Vagina (tissue), 2 donors: Measurements from ENCODE around the gene ADGRV1. TPM values are rescaled to one million over a fixed set of nuclear protein-coding genes. Genes with fewer than 3 reads are reported as not detected.
A peak's percentile ranks its signal among the peaks of the same experiment; 100 is the strongest.
"Not testable (repeated sequence)": the region's sequence is repeated elsewhere in the genome, so short reads cannot be mapped to it uniquely, and the experiment has no call there.

Source experiments
- DNase-seq, 2 donors: peaks; one replicate each; pipeline ENCODE4 v3.0.0-alpha.2; 2017; ENCODE audit errors: extremely low spot score in 2 of 2
- H3K27ac ChIP-seq: fragments of 200-600 bp; sonication (generic); one replicate; pipeline ENCODE4 v1.5.1; 2019
- H3K27me3 ChIP-seq: fragments of 200-600 bp; sonication (generic); one replicate; pipeline ENCODE4 v1.5.1; 2019
- H3K36me3 ChIP-seq, 2 donors: fragments of 200-600 bp; sonication (generic); one replicate each; pipeline ENCODE4 v1.5.1; 2017 to 2019
- H3K4me1 ChIP-seq: fragments of 200-600 bp; sonication (generic); one replicate; pipeline ENCODE4 v1.5.1; 2019
- H3K4me3 ChIP-seq, 2 donors: fragments of 200-600 bp; sonication (generic); 1 replicate in 1 of 2; 2 replicates in 1 of 2; pipeline ENCODE4 v1.5.1; 2016 to 2019
- H3K9me3 ChIP-seq: fragments of 200-600 bp; sonication (generic); one replicate; pipeline ENCODE4 v1.5.1; 2019
- POLR2A ChIP-seq, 2 donors: fragments of 450-650 bp; IDR thresholded peaks; one replicate each; pipeline ENCODE4 v1.6.1; 2017; ENCODE audit warnings: antibody characterized with exemption in 2 of 2, mild to moderate bottlenecking in 2 of 2, moderate library complexity in 2 of 2
- POLR2AphosphoS5 ChIP-seq, 2 donors: sonication (generic); formaldehyde crosslinking; IDR thresholded peaks; one replicate each; pipeline ENCODE4 v1.9.0; 2017; ENCODE audit warnings: antibody characterized with exemption in 2 of 2, mild to moderate bottlenecking in 2 of 2, low read depth in 1 of 2; ENCODE audit not compliant: insufficient read depth in 1 of 2
- intact Hi-C: fragments of 100-400 bp; cut with DNase I; formaldehyde crosslinking; loops from one replicate; pipeline ENCODE4 v1.15.1; 2023
- total RNA-seq: library from RNA; depleted of rRNA; stranded (reverse); fragments of >200 nt; gene quantifications from one replicate; pipeline ENCODE4 v1.2.3, GENCODE V29; 2016
- TF ChIP-seq, protein P1 (sequence below), 3 experiments: fragments of 450-650 bp in 2 of 3; fragments of 200-600 bp in 1 of 3; sonication (generic) in 1 of 3; IDR thresholded peaks; one replicate each; pipeline ENCODE4 v1.5.1; 2017 to 2019; ENCODE audit warnings: antibody characterized with exemption in 3 of 3, mild to moderate bottlenecking in 2 of 3, moderate library complexity in 2 of 3

The ADGRV1 gene
- total RNA-seq, 1 donor from 2014 or later, result 10.6 TPM

DNA sequence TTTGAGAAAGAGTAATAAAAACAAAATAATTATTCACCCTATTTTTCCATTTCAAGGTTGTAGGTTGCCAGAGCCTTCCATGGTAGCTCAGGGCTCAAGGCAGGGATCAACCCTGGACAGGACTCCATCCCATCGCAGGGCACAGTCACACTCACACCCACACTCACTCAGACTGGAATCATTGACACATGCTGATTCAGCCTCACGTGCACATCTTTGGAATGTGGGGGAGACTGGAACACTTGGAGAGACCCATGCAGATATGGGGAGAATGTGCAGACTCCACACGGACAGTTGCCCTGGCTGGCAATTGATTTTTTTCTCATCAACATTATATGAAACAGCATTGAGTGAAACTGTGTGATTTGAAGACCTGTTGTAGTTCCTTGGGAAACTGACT, 234.1 kb downstream of the ADGRV1 start:
- no peaks in the 10 kb centered on the region for H3K4me1 ChIP-seq
- TF ChIP-seq POLR2AphosphoS5 (IDR thresholded peaks at IDR 0.05; ENCODE audit: insufficient read depth in 1 of 2, low read depth in 1 of 2) (no peak), POLR2A (IDR thresholded peaks at IDR 0.05) (no peak)
- TF ChIP-seq, protein P1, sequence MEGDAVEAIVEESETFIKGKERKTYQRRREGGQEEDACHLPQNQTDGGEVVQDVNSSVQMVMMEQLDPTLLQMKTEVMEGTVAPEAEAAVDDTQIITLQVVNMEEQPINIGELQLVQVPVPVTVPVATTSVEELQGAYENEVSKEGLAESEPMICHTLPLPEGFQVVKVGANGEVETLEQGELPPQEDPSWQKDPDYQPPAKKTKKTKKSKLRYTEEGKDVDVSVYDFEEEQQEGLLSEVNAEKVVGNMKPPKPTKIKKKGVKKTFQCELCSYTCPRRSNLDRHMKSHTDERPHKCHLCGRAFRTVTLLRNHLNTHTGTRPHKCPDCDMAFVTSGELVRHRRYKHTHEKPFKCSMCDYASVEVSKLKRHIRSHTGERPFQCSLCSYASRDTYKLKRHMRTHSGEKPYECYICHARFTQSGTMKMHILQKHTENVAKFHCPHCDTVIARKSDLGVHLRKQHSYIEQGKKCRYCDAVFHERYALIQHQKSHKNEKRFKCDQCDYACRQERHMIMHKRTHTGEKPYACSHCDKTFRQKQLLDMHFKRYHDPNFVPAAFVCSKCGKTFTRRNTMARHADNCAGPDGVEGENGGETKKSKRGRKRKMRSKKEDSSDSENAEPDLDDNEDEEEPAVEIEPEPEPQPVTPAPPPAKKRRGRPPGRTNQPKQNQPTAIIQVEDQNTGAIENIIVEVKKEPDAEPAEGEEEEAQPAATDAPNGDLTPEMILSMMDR (IDR thresholded peaks at IDR 0.05), result no peak
- no peaks in the 10 kb centered on the region for H3K27me3 ChIP-seq
- no peak for DNase-seq
- intact Hi-C loops, result no loop called here
- no peak overlapping the region for H3K27ac ChIP-seq
- no peaks in the 10 kb centered on the region for H3K36me3 ChIP-seq
- H3K9me3 ChIP-seq, result no peaks in the 10 kb centered on the region
- no peak overlapping the region for H3K4me3 ChIP-seq

DNA sequence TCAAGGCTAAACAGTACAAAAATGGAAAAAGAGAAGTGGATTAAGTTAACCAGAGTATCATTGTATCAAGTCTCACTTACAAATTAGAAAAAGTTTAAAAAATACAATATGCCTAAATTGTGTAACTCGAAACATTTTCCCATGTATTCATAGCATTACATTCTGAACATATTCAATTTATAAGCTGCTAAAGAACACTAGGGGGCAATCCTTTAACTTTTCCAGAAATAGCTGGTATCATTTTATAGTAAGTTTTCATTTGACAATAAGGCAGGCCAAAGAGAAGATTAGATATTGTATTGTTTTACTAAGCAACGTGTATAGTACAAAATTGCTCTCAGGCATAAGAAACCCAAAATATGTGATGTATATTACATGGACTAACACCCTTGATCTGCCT, 234.6 kb downstream of the ADGRV1 start:
- no peak overlapping the region for H3K4me3 ChIP-seq
- intact Hi-C loops, result no loop called here
- no peaks in the 10 kb centered on the region for H3K36me3 ChIP-seq
- no peaks in the 10 kb centered on the region for H3K9me3 ChIP-seq
- no peaks in the 10 kb centered on the region for H3K27me3 ChIP-seq
- H3K4me1 ChIP-seq, result no peaks in the 10 kb centered on the region
- DNase-seq, result no peak
- no peak overlapping the region for H3K27ac ChIP-seq
- TF ChIP-seq, protein P1 (IDR thresholded peaks at IDR 0.05), result no peak
- TF ChIP-seq POLR2AphosphoS5 (IDR thresholded peaks at IDR 0.05; ENCODE audit: insufficient read depth in 1 of 2, low read depth in 1 of 2), result no peak
- no peak for TF ChIP-seq POLR2A (IDR thresholded peaks at IDR 0.05)

DNA sequence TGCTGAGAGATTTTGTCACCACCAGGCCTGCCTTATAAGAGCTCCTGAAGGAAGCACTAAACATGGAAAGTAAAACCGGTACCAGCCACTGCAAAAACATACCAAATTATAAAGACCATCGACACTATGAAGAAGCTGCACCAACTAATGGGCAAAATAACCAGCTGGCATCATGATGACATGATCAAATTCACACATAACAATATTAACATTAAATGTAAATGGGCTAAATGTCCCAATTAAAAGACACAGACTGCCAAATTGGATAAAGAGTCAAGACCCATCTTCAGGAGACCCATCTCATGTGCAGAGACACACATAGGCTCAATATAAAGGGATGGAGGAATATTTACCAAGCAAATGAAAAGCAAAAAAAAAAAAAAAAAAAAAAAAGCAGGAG, 238.3 kb downstream of the ADGRV1 start:
- H3K36me3 ChIP-seq, H3K27ac ChIP-seq, H3K4me1 ChIP-seq, H3K4me3 ChIP-seq, H3K27me3 ChIP-seq, H3K9me3 ChIP-seq, DNase-seq, intact Hi-C loops: not testable (repeated sequence)

DNA sequence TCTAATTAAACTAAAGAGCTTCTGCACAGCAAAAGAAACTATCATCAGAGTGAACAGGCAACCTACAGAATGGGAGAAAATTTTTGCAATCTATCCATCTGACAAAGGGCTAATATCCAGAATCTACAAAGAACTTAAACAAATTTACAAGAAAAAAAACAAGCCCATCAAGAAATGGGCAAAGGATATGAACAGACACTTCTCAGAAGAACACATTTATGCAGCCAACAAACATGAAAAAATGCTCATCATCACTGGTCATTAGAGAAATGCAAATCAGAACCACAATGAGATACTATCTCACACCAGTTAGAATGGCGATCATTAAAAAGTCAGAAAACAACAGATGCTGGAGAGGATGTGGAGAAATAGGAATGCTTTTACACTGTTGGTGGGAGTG, 241.5 kb downstream of the ADGRV1 start:
- H3K4me3 ChIP-seq, H3K27me3 ChIP-seq, H3K27ac ChIP-seq, H3K4me1 ChIP-seq, H3K9me3 ChIP-seq, H3K36me3 ChIP-seq, intact Hi-C loops, DNase-seq: not testable (repeated sequence)

DNA sequence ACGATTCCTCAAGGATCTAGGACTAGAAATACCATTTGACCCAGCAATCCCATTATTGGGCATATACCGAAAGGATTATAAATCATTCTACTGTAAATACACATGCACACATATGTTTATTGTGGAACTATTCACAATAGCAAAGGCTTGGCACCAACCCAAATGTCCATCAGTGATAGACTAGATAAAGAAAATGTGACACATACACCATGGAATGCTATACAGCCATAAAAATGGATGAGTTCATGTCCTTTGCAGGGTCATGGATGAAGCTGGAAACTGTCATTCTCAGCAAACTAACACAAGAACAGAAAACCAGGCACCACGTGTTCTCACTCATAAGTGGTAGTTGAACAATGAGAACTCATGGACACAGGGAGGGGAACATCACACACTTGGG, 241.9 kb downstream of the ADGRV1 start:
- DNase-seq, H3K9me3 ChIP-seq, intact Hi-C loops, H3K4me3 ChIP-seq, H3K36me3 ChIP-seq, H3K27me3 ChIP-seq, H3K4me1 ChIP-seq, H3K27ac ChIP-seq: not testable (repeated sequence)

DNA sequence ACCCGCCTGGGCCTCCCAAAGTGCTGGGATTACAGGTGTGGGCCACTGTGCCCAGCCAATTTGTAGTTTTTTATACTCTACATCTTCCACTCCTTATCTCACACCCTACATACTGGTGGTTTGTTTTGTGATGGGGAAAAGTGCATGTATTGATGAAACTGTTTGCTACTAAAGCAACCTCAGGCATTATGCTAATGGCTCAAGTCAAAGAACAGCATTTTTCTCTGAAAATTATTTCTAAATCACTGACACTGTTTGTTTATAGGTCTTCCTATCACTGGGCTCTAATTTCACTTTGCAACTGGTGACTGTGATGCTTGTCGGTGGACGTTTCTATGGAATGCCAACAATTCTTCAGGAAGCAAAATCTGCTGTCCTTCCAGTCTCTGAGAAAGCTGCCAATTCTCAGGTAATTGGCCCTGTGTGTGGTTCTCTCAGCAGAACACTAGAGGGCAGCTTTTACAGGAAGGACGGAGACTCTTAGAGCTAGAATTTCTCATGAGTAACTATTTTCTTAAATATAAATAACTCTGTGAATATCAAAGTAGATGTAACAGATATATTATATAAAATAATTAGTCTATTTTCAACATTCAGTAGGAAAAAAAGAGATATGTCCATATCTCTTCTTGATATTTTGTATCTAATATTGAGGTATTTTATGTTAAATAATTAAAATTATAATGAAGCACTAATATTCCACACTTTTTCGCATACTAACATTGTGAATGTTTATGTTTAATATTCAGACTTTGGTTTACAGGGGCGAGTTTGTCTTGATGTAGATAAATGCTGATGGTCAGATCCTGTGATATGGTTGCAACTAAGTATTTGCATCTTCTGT, 244.1 kb downstream of the ADGRV1 start:
- H3K4me1 ChIP-seq, result no peaks in the 10 kb centered on the region
- no peaks in the 10 kb centered on the region for H3K9me3 ChIP-seq
- intact Hi-C loops, result no loop called here
- H3K4me3 ChIP-seq, result no peak overlapping the region
- no peak for DNase-seq
- no peak for TF ChIP-seq POLR2AphosphoS5 (IDR thresholded peaks at IDR 0.05; ENCODE audit: insufficient read depth in 1 of 2, low read depth in 1 of 2)
- TF ChIP-seq, protein P1 (IDR thresholded peaks at IDR 0.05), result peak in 2 of 3 experiments; percentile 10 to 21
- H3K27ac ChIP-seq, result no peak overlapping the region
- no peaks in the 10 kb centered on the region for H3K36me3 ChIP-seq
- H3K27me3 ChIP-seq, result no peaks in the 10 kb centered on the region
